ENCODE measurements around the gene RGS10.

RGS10 gene

GRCh38 chr10:119505131-119505551 lies 37.4 kb downstream of the RGS10 start:
- H3K4me3 ChIP-seq (ENCODE audit: low read depth, low read length) = no peak overlapping the region
- no peak for TF ChIP-seq CTCF (IDR thresholded peaks at IDR 0.05; ENCODE audit: low read depth, low read length, missing control alignments)
- in situ Hi-C loops (cut with HindIII; ENCODE audit: low pct_ligation_motif_present, low sequenced_read_pairs) = no loop called here
- H3K27me3 ChIP-seq (replicated peaks) = no peaks in the 10 kb centered on the region
- DNase-seq = no peak
- H3K27ac ChIP-seq = no peak overlapping the region
- peaks cover 6% of the 10 kb centered on the region for H3K36me3 ChIP-seq (replicated peaks)

- Histone ChIP-seq H3K4me3 (ENCODE audit: low read depth, low read length) (no peak overlapping the region), H3K27me3 (replicated peaks) (no peaks in the 10 kb centered on the region), H3K27ac (no peak overlapping the region), H3K36me3 (replicated peaks) (peaks cover 6% of the 10 kb centered on the region)
- no peak for DNase-seq
- in situ Hi-C loops (cut with HindIII; ENCODE audit: low pct_ligation_motif_present, low sequenced_read_pairs) = no loop called here
- no peak for TF ChIP-seq CTCF (IDR thresholded peaks at IDR 0.05; ENCODE audit: low read depth, low read length, missing control alignments)
These were observed 37.9 kb downstream of the RGS10 start for GRCh38 chr10:119504651-119505050.

GRCh38 chr10:119503821-119504220 lies 38.7 kb downstream of the RGS10 start:
- DNase-seq = no peak
- no peak for TF ChIP-seq CTCF (IDR thresholded peaks at IDR 0.05; ENCODE audit: low read depth, low read length, missing control alignments)
- H3K27ac ChIP-seq = no peak overlapping the region
- no peak overlapping the region for H3K4me3 ChIP-seq (ENCODE audit: low read depth, low read length)
- in situ Hi-C loops (cut with HindIII; ENCODE audit: low pct_ligation_motif_present, low sequenced_read_pairs) = no loop called here
- H3K27me3 ChIP-seq (replicated peaks) = no peaks in the 10 kb centered on the region
- peaks cover 6% of the 10 kb centered on the region for H3K36me3 ChIP-seq (replicated peaks)

GRCh38 chr10:119502618-119503155 lies 39.8 kb downstream of the RGS10 start:
- peaks cover 6% of the 10 kb centered on the region for H3K36me3 ChIP-seq (replicated peaks)
- H3K27ac ChIP-seq = no peak overlapping the region
- in situ Hi-C loops (cut with HindIII; ENCODE audit: low pct_ligation_motif_present, low sequenced_read_pairs) = no loop called here
- no peaks in the 10 kb centered on the region for H3K27me3 ChIP-seq (replicated peaks)
- no peak for DNase-seq
- H3K4me3 ChIP-seq (ENCODE audit: low read depth, low read length) = no peak overlapping the region
- no peak for TF ChIP-seq CTCF (IDR thresholded peaks at IDR 0.05; ENCODE audit: low read depth, low read length, missing control alignments)

GRCh38 chr10:119502209-119502608 lies 40.3 kb downstream of the RGS10 start:
- in situ Hi-C loops (cut with HindIII; ENCODE audit: low pct_ligation_motif_present, low sequenced_read_pairs) = no loop called here
- Histone ChIP-seq H3K36me3 (replicated peaks) (peaks cover 6% of the 10 kb centered on the region), H3K4me3 (ENCODE audit: low read depth, low read length) (no peak overlapping the region), H3K27ac (no peak overlapping the region), H3K27me3 (replicated peaks) (no peaks in the 10 kb centered on the region)
- TF ChIP-seq CTCF (IDR thresholded peaks at IDR 0.05; ENCODE audit: low read depth, low read length, missing control alignments) = no peak
- DNase-seq = no peak

- H3K27me3 ChIP-seq (replicated peaks) = no peaks in the 10 kb centered on the region
- H3K27ac ChIP-seq = no peak overlapping the region
- in situ Hi-C loops (cut with HindIII; ENCODE audit: low pct_ligation_motif_present, low sequenced_read_pairs) = no loop called here
- peaks cover 6% of the 10 kb centered on the region for H3K36me3 ChIP-seq (replicated peaks)
- DNase-seq = no peak
- TF ChIP-seq CTCF (IDR thresholded peaks at IDR 0.05; ENCODE audit: low read depth, low read length, missing control alignments) = no peak
- H3K4me3 ChIP-seq (ENCODE audit: low read depth, low read length) = no peak overlapping the region
These were observed 40.8 kb downstream of the RGS10 start for GRCh38 chr10:119501690-119502089.

Data from brain microvascular endothelial cell (primary cell).